GM21381 (cell line): ENCODE measurements around the gene CACNA2D2.

Experiments
- ATAC-seq: cut with Tn5 transposase; IDR thresholded peaks from one replicate; pipeline ENCODE4 v1.9.1; 2021; ENCODE audit warnings: mild to moderate bottlenecking, moderate library complexity; ENCODE audit not compliant: unreplicated experiment

The CACNA2D2 gene

GRCh38 chr3:50470658-50471057 is 32.8 kb downstream of the CACNA2D2 start:
- ATAC-seq, result no peak

DNA sequence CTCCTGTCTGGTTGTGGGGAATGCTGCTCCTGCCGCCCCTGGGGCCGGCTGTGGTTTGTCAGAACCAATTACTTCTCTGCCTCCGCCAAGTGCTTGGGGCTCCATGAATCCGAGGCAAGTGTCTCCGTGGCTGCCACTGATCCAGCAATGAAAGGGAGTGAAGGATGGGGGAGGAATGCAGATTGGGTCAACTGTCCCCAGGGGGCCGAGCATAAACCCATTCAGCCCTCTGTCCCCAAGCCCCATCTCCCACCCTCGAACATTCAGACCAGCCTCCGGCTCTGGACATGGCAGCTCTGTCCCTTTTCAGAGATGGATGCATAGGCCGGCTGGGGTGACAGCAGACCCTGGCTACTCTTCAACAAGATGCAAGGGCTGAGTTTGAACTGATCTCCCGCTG is 35.5 kb downstream of the CACNA2D2 start:
- ATAC-seq, result no peak

DNA sequence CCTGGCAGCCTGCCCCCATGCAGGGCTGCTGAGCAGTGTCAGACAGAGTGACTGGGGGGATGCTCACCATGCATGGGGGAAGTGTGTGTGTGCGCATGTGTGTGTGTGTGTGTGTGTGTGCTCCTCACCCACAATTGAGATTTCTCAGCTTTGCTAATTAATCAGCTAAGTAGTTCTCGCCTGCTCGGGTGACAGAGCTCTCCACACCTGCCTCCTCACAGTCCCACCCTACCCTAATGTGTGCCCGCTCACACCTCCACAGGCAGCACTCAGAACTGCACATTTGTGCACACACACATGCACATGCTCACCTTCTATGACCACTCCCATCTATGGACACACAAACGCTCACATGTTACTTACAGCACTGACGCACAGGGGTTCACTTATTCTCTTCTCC is 37.3 kb downstream of the CACNA2D2 start:
- ATAC-seq, result no peak

DNA sequence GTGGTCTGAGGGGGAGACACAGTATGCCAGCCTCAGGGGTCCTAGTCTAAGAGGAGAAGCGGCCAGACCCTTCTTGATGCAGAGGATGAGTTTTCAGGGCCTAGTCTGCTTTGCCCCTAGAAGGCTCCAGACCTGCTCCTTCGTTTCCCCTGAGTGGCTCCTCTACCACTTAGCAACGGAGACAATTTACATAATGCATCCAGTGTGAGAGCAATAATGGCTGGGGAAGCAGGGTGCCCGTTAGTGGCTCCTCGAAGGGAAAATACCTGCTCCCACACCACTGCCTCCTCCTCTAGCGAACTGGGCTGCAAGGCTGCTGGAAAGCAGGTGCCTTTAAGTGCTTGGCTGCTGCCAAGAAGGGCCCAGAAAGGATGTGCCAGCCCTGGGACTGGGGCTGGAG is 38.9 kb downstream of the CACNA2D2 start:
- no peak for ATAC-seq

DNA sequence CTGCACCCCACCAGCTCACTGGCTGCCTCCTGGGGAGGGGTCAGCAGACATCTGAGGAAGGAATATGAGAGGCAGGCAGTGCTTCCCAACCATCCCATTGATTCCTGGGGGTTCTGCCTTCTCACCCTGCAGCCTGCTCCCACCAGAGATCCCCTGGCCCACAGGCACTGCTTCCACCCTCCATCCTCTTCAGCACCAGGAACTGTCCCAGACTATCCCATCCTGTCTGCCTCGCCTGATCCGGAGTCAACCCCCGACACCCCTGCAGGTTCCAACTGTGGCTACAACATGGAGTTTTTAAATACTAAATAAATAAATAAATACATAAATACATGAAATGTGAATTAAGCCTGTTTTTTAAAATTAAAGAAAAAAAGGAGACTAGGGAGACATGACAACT is 43.6 kb downstream of the CACNA2D2 start:
- ATAC-seq, result no peak

GRCh38 chr3:50457988-50458387 is 45.4 kb downstream of the CACNA2D2 start:
- no peak for ATAC-seq

DNA sequence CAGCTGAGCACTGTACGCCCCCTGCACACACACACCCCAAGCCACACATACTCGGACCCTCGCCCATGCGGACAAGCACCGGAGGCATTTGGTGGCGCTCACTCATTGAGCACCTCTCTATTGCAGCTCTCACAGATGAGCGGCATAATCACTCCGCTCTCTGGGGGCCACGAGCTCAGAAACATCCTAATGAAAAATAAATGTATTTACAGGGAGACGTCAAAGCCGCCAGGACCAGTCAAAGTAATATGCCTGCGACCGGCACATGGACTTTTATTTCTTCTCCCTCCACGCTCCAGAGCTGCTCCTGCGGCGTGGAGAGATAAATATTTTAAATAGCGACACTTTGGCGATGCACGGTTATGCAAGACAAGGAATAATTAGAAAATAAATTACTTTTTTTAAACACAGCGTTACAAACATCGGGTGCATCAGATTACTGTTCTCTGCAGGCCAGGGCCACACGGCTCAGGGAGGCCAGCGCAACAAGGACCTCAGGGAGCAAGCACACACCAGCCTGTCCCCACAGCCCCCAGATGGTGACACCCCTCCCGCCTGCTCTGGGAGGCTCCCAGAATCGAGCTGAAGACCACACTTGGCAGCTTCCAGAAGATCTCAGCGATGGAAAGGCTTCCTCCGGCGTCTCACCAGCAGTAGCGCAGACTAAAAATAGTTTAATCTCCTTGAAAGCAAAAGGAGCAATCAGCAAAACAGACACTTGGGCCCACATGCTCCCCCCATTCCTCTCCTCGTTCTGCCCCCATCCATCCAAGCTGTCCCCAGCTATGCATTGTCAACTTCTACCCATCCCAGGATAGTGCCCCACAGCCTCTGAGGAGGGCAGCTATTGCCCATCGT is 48.0 kb downstream of the CACNA2D2 start:
- no peak for ATAC-seq

GRCh38 chr3:50454481-50455070 is 48.9 kb downstream of the CACNA2D2 start:
- no peak for ATAC-seq

DNA sequence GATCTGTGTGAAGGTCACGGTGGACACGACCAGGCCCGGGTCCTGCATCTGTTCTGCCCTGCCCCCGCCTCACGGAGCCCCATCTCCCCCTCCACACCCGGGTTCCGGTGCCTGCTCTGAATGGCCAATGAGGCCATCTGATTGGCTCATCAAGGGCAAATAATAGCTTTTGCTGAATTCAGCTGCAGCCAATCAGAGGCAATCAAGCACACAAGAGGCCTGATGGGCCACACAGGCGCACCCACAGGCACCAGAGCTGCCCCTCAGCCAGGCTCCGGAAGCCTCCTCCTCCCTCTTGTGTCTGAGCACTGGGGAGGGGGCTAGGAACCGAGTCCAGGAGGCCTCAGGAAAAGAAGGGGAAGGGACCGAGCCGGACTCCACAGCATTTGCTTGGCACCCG is 49.5 kb downstream of the CACNA2D2 start:
- ATAC-seq, result no peak

DNA sequence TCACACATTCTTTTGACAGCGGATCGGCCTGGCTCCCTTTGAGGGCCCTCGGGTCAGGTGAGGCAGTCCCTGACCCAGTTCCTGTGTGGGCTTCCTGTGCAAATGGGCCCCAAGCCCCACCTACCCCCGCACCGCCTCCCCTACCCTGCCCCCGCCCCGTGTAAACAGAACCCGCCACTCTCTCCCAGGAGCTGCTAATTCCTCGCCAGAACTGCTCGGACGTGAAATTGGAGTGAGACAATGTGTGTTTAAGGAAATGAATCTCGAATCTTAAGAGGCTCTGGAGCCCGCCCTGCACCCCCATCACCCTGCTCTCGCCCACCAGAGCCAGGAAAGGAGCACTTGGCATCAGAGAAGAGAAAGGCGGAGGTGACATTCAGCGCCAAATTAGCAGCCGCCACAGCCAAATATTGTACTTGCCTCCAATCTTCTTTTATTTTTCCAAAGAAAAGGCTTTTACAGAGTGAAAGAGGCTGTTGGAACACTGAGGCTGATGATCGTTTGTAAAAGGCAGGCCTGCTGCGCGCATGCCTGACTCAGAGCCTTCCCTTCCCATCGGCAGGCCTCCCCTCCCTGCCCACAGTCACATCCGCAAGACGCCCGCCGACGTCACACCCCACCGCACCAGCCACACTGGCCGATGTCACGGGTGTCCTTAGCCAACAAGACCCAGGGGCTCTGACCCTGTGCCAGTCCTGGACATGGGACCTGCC is 53.1 kb downstream of the CACNA2D2 start:
- no peak for ATAC-seq

DNA sequence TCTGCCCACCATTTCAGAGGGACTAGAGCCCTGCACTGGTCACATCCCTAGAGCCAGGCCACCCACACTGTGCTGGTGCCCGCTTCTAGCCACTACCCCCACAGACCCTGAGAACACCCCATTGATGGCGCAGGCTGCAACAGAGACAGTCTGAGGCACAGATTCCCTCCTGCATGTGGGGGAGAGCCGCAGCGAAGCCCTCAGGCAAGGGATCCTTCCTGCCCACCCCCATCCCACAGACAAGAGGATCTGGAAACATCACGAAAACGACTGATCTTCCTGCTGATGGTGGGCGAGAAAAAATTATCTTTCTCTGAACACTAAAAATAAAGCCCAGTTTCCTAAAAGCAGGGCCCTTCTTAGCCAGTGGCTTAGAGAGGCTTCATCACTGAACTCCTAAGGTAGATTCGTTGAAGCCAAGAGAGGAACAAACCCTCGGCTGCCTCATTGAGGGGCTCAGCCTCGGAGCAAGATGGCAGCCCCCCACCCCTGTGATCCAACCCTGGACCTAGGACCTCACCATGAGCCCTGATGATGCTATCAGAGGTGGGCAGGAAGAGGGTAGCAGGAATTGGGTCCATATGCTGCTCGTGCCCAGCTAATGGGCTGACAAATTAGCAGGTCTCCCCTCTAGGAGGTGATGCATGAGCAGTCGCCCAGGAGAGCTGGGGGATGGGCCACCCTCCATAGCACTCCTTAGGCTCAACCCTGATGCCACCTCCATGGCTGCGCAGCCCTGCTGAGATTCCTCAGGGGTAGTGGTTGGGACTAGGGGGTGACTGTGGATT is 54.5 kb downstream of the CACNA2D2 start:
- ATAC-seq, result no peak

DNA sequence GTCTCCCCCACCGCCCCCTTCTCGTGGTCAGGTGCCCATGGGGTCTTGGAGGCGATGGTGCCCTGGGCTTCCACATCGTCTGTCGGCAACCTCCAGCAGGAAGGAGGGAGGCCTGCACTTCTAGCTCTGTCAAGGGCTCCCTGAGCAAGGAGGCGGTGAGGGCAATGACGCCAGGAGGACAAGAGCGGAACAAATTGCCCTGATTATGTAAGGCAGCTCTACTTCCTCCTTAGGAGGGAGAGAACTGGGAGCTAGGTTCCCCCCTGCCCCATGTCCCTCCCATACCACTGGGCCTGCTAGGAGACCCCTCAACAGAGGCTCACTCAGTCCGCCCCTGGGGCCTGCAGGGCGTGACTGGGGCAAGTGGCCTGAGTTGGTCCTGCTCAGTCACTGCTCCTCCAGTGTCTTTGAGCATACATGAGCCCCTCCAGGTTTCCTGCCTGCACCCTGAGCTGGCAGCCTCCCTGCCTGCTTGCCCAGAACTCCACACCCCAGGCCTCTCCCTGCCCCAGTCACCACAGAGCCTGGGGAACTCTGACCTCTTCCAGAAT is 56.1 kb downstream of the CACNA2D2 start:
- no peak for ATAC-seq

GRCh38 chr3:50445919-50446318 is 57.5 kb downstream of the CACNA2D2 start:
- ATAC-seq, result no peak

DNA sequence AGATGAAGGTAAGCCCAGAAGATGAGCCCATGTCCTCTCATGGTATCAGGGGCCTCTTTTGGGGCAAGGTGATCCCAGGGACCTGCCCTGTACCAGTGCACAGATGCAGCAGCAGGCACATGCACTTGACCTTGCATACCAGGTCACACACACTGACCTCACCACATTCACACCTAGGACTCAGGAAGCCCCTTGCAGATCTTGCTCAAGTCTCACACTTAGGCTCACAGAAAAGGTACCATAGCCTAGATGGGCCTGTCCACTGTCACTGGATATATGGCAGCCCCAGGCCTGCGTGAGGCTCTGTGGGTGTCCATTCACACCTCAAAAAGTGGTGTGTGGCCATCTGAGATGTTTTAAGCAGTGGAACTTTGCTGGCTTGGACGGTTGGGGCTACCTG is 58.7 kb downstream of the CACNA2D2 start:
- ATAC-seq, result no peak

DNA sequence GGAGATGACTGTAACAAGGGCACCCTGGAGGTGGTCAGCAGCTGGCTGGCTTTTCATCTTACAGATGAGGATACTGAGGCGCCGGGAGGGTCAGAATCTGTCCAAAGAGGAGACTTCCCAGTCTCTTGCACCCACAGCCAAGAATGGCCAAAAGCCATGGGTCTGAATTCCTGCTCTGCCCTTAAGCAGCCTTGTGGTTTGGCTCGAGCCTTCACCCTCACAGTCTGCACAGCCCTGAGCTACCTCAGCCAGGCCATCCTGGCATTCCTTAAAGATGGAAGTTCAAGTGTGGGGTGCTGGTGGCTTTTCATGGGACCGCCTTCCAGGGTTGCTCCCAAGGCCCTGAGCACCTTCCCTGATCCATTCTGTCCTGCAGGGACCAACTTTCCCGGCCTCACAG is 59.2 kb downstream of the CACNA2D2 start:
- ATAC-seq, result no peak

- no peak for ATAC-seq
These were observed 60.4 kb downstream of the CACNA2D2 start for GRCh38 chr3:50442945-50443579.

DNA sequence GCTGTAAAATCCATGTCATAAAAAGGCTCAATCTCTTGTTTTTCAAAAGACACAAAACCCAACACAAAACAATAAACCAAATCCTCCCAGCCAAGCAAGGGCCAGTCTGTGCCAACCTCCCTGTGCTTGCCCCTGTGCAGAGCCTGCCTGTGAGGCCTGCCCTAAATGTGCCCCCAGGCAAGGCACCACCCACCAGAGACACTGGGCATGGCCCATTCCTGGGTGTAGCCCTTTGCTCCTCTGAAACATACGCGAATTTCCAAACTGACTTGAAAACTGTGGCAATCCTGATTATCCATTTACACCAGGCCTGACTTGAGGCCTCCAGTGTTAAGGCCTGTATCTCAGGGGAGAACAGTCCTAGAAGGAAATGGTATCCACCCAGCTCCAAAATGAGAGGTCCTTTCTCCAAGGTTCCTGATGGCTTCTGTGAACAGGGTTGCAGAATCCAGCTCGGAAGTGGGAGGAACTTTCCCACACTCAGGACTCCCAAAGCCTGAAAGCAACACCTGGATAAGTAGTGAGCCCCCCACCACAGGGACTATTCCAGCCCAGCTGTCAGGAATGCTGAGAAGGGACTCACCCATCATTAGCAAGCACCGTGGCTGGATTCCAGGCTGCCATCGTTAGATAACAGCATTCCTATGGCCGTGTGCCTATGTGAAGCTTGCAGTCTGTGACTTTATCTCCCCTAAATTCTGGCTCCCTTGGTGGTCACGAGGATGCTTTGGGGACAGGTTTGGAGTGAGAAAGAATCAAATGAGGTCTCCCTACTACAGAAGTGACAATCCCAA is 61.8 kb downstream of the CACNA2D2 start:
- no peak for ATAC-seq

GRCh38 chr3:50436114-50436674 is 67.2 kb downstream of the CACNA2D2 start:
- no peak for ATAC-seq

DNA sequence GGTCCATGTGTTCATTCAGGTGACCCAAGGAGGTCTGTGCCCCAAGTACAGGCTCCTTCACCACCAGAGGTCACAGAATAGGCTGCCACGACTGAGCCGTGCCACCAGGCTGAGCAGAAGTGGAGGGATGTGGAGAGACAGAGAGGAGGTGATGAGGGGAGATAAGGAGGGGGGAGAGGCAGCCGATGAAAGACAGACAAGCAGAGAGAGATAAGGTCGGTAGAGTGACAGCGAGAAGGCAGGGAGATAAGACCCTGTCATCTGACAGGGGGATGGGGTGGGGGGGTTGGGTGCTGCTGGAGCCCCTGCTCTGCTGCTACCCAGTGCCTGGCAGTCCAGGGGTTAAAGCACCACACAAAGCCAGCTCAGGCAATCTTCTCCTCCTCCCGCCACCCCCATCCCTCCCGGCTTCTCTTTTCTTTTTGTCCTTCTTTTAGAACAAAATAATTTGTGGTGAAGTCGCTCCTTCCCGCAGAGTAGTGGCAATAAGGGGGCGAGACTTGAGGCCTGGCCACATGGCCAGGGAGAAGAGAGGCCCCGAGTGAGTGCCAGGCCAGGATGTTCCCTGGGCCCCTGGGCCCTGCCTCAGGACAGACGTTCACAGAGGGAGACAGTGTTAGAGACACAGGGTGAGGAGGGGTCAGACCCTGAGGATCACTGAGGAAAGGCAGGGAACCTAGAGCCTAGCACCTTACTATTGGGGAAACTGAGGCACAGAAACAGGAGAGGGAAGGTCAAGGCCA is 67.9 kb downstream of the CACNA2D2 start:
- ATAC-seq, result no peak
